Astrocyte (in vitro differentiated cells and primary cell): ENCODE measurements around the gene ART5. TPM values are rescaled to one million over a fixed set of nuclear protein-coding genes. Genes with fewer than 3 reads are reported as not detected.
"Not testable (repeated sequence)": the region's sequence is repeated elsewhere in the genome, so short reads cannot be mapped to it uniquely, and the experiment has no call there.

Experiments used
- DNase-seq: peaks from one replicate; pipeline ENCODE4 v3.0.0-alpha.2; 2010; ENCODE audit warnings: low read depth
- FAIRE-seq: peaks from 2 replicates; lab custom pipeline; 2011; peaks lifted over from hg19 to GRCh38; lab: Jason Lieb, UNC
- H2AFZ ChIP-seq: 2 replicates; pipeline ENCODE4 v1.6.0; 2012; ENCODE audit warnings: low read depth, low read length, inconsistent platforms
- H3K27ac ChIP-seq: 2 replicates; pipeline ENCODE4 v1.5.1; 2011; ENCODE audit warnings: low read depth, low read length, inconsistent platforms
- H3K27me3 ChIP-seq: 2 replicates; pipeline ENCODE4 v1.6.0; 2011; ENCODE audit warnings: low read length, inconsistent platforms; ENCODE audit not compliant: insufficient read depth
- H3K36me3 ChIP-seq: 2 replicates; pipeline ENCODE4 v1.5.1; 2011; ENCODE audit warnings: low read length, inconsistent platforms; ENCODE audit not compliant: insufficient read depth
- H3K4me1 ChIP-seq: 2 replicates; pipeline ENCODE4 v1.5.1; 2011; ENCODE audit warnings: low read length, inconsistent platforms; ENCODE audit not compliant: insufficient read depth
- H3K4me2 ChIP-seq: 2 replicates; pipeline ENCODE4 v1.6.0; 2012; ENCODE audit warnings: low read length, inconsistent platforms
- H3K4me3 ChIP-seq: 2 replicates; pipeline ENCODE4 v1.5.1; 2011; ENCODE audit warnings: low read depth, mild to moderate bottlenecking, low read length, inconsistent platforms; ENCODE audit not compliant: insufficient read depth
- H3K79me2 ChIP-seq: 2 replicates; pipeline ENCODE4 v1.6.0; 2012; ENCODE audit warnings: mild to moderate bottlenecking, low read length, inconsistent platforms; ENCODE audit not compliant: insufficient read depth
- H3K9ac ChIP-seq: 2 replicates; pipeline ENCODE4 v1.6.0; 2012; ENCODE audit warnings: mild to moderate bottlenecking, low read length, inconsistent platforms
- H3K9me3 ChIP-seq: 2 replicates; pipeline ENCODE4 v1.5.1; 2012; ENCODE audit warnings: low read depth, mild to moderate bottlenecking, low read length, inconsistent platforms; ENCODE audit not compliant: insufficient read depth
- H4K20me1 ChIP-seq: 2 replicates; pipeline ENCODE4 v1.6.0; 2012; ENCODE audit warnings: low read length, inconsistent platforms; ENCODE audit not compliant: insufficient read depth
- H3K27ac Mint-ChIP-seq: one replicate; pipeline ENCODE4 v1.8.0; 2021; ENCODE audit warnings: mild to moderate bottlenecking, mixed read lengths; ENCODE audit not compliant: unreplicated experiment
- H3K27me3 Mint-ChIP-seq: one replicate; pipeline ENCODE4 v1.8.0; 2021; ENCODE audit warnings: low read depth, mixed read lengths; ENCODE audit not compliant: unreplicated experiment
- H3K36me3 Mint-ChIP-seq: one replicate; pipeline ENCODE4 v1.8.0; 2021; ENCODE audit warnings: low read depth, mixed read lengths; ENCODE audit not compliant: unreplicated experiment
- H3K4me1 Mint-ChIP-seq: one replicate; pipeline ENCODE4 v1.8.0; 2021; ENCODE audit warnings: low read depth, mixed read lengths; ENCODE audit not compliant: unreplicated experiment
- H3K4me3 Mint-ChIP-seq: one replicate; pipeline ENCODE4 v1.8.0; 2021; ENCODE audit warnings: mild to moderate bottlenecking, moderate library complexity, mixed read lengths; ENCODE audit not compliant: unreplicated experiment
- H3K9me3 Mint-ChIP-seq: one replicate; pipeline ENCODE4 v1.8.0; 2021; ENCODE audit warnings: mild to moderate bottlenecking, mixed read lengths; ENCODE audit not compliant: unreplicated experiment
- CTCF ChIP-seq: IDR thresholded peaks from 2 replicates; pipeline ENCODE4 v1.5.1; 2011; ENCODE audit warnings: low read depth, mild to moderate bottlenecking, inconsistent platforms, low read length, moderate library complexity; ENCODE audit not compliant: insufficient read depth
- EZH2 ChIP-seq: IDR thresholded peaks from 2 replicates; pipeline ENCODE4 v1.6.1; 2012; ENCODE audit warnings: mild to moderate bottlenecking, low read length, inconsistent platforms; ENCODE audit not compliant: insufficient read depth
- total RNA-seq: library from RNA; stranded (reverse); gene quantifications from 2 replicates; pipeline ENCODE4 v1.2.1, GENCODE V29; 2021

Gene ART5
- total RNA-seq, 1 donor from 2014 or later, result 4.1 TPM

- no peak for FAIRE-seq
Observed at GRCh38 chr11:3660960-3661359, 19.2 kb upstream of the ART5 start.

GRCh38 chr11:3659595-3660515 is 18.1 kb upstream of the ART5 start:
- Mint-ChIP-seq H3K4me3 (no peak overlapping the region), H3K4me1 (no peaks in the 10 kb centered on the region), H3K9me3 (peaks cover 10% of the 10 kb centered on the region), H3K36me3 (peaks cover 16% of the 10 kb centered on the region), H3K27me3 (peaks cover 6% of the 10 kb centered on the region), H3K27ac (no peak overlapping the region)
- Histone ChIP-seq H3K9me3 (no peaks in the 10 kb centered on the region), H3K36me3 (no peaks in the 10 kb centered on the region), H3K9ac (no peak overlapping the region), H3K27me3 (no peaks in the 10 kb centered on the region), H3K27ac (no peak overlapping the region), H2AFZ (no peak overlapping the region), H3K4me2 (no peak overlapping the region), H3K79me2 (no peaks in the 10 kb centered on the region), H4K20me1 (no peaks in the 10 kb centered on the region), H3K4me1 (no peaks in the 10 kb centered on the region), H3K4me3 (no peak overlapping the region)
- FAIRE-seq, result no peak
- no peak for DNase-seq
- no peak for TF ChIP-seq CTCF
- no peak for TF ChIP-seq EZH2

More at GRCh38 chr11:3660960-3661359, 19.2 kb upstream of the ART5 start:
- Histone ChIP-seq H3K4me3 (no peak overlapping the region), H3K4me2 (no peak overlapping the region), H3K27me3 (no peaks in the 10 kb centered on the region), H4K20me1 (no peaks in the 10 kb centered on the region), H3K36me3 (no peaks in the 10 kb centered on the region), H3K4me1 (no peaks in the 10 kb centered on the region), H3K79me2 (no peaks in the 10 kb centered on the region), H3K27ac (no peak overlapping the region), H3K9ac (no peak overlapping the region), H3K9me3 (no peaks in the 10 kb centered on the region), H2AFZ (no peak overlapping the region)
- Mint-ChIP-seq H3K36me3 (peaks cover 27% of the 10 kb centered on the region), H3K4me1 (no peaks in the 10 kb centered on the region), H3K27me3 (peaks cover 6% of the 10 kb centered on the region), H3K4me3 (no peak overlapping the region), H3K9me3 (peaks cover 12% of the 10 kb centered on the region), H3K27ac (no peak overlapping the region)
- DNase-seq, result no peak
- TF ChIP-seq CTCF (no peak), EZH2 (no peak)

- H3K27ac ChIP-seq, result no peak overlapping the region
- no peak overlapping the region for H2AFZ ChIP-seq
- Mint-ChIP-seq H3K27me3 (peaks cover 6% of the 10 kb centered on the region), H3K4me3 (no peak overlapping the region), H3K36me3 (peaks cover 4% of the 10 kb centered on the region), H3K9me3 (peaks cover 10% of the 10 kb centered on the region), H3K27ac (no peak overlapping the region), H3K4me1 (no peaks in the 10 kb centered on the region)
- H3K9me3 ChIP-seq, result no peaks in the 10 kb centered on the region
- no peak for FAIRE-seq
- DNase-seq, result no peak
- no peaks in the 10 kb centered on the region for H3K79me2 ChIP-seq
- H4K20me1 ChIP-seq, result no peaks in the 10 kb centered on the region
- H3K27me3 ChIP-seq, result no peaks in the 10 kb centered on the region
- H3K9ac ChIP-seq, result no peak overlapping the region
- no peak overlapping the region for H3K4me2 ChIP-seq
- H3K36me3 ChIP-seq, result no peaks in the 10 kb centered on the region
- no peaks in the 10 kb centered on the region for H3K4me1 ChIP-seq
- H3K4me3 ChIP-seq, result no peak overlapping the region
- TF ChIP-seq EZH2, result no peak
Observed at GRCh38 chr11:3658252-3658651, 16.5 kb upstream of the ART5 start.

- H3K9me3 Mint-ChIP-seq, H3K27me3 ChIP-seq, H3K36me3 ChIP-seq, H3K9ac ChIP-seq, DNase-seq, H3K4me3 Mint-ChIP-seq, H3K27me3 Mint-ChIP-seq, H3K79me2 ChIP-seq, H3K4me2 ChIP-seq, H4K20me1 ChIP-seq, H3K4me3 ChIP-seq, H3K27ac Mint-ChIP-seq, H3K36me3 Mint-ChIP-seq, H3K4me1 Mint-ChIP-seq, H2AFZ ChIP-seq, H3K9me3 ChIP-seq, H3K4me1 ChIP-seq, FAIRE-seq, H3K27ac ChIP-seq: not testable (repeated sequence)
Observed at GRCh38 chr11:3657331-3657730, 15.5 kb upstream of the ART5 start.
